Colonic mucosa (tissue), 4 donors: Measurements from ENCODE around the gene RFPL4A. TPM values are rescaled to one million over a fixed set of nuclear protein-coding genes. Genes with fewer than 3 reads are reported as not detected.
"Not testable (repeated sequence)": the region's sequence is repeated elsewhere in the genome, so short reads cannot be mapped to it uniquely, and the experiment has no call there.

Experiments used
- DNase-seq: peaks from one replicate; pipeline ENCODE4 v3.0.0-alpha.2; 2020
- H3K27ac ChIP-seq: fragments of 200-600 bp; one replicate; pipeline ENCODE4 v1.8.0; 2021
- H3K27me3 ChIP-seq: fragments of 200-600 bp; one replicate; pipeline ENCODE4 v1.8.0; 2021
- H3K36me3 ChIP-seq: fragments of 200-600 bp; one replicate; pipeline ENCODE4 v1.8.0; 2021
- H3K4me1 ChIP-seq: fragments of 200-600 bp; one replicate; pipeline ENCODE4 v1.8.0; 2021; ENCODE audit warnings: mild to moderate bottlenecking
- H3K4me3 ChIP-seq: fragments of 200-600 bp; one replicate; pipeline ENCODE4 v1.8.0; 2021
- H3K9ac ChIP-seq, 2 donors: one replicate each; pipeline ENCODE4 v1.7.0; 2013; ENCODE audit warnings: control low read depth in 2 of 2, low read depth in 2 of 2, low read length in 2 of 2
- H3K9me3 ChIP-seq: fragments of 200-600 bp; one replicate; pipeline ENCODE4 v1.8.0; 2021
- intact Hi-C: fragments of 100-400 bp; cut with DNase I; formaldehyde crosslinking; loops from one replicate; pipeline ENCODE4 v1.14.1; 2022
- total RNA-seq, 2 donors: library from RNA; stranded (reverse); fragmentation: NEBNext Ultra II Directional in 1 of 2; extraction: Animal tissue kit (Norgen Biotek cat#: 25700) in 1 of 2; gene quantifications; one replicate each; pipeline ENCODE4 v1.2.1, GENCODE V29; 2021
- TF ChIP-seq, protein P1 (sequence below): fragments of 200-600 bp; IDR thresholded peaks from one replicate; pipeline ENCODE4 v1.8.0; 2022; ENCODE audit warnings: antibody characterized with exemption, mild to moderate bottlenecking
- donor health status: healthy.
- donor health status: DM: no; HTN: no; CAD: no.
- donor health status: DM: no; HTN: no; CAD: no.

The RFPL4A gene
- total RNA-seq, 2 donors from 2014 or later = not detected

GRCh38 chr19:55753401-55753800, 5.5 kb upstream of the RFPL4A start:
- no peaks in the 10 kb centered on the region for H3K36me3 ChIP-seq
- no peaks in the 10 kb centered on the region for H3K9me3 ChIP-seq
- H3K9ac ChIP-seq = no peak overlapping the region
- intact Hi-C loops = no loop called here
- H3K4me1 ChIP-seq = no peaks in the 10 kb centered on the region
- no peaks in the 10 kb centered on the region for H3K27me3 ChIP-seq
- no peak overlapping the region for H3K27ac ChIP-seq
- H3K4me3 ChIP-seq = no peak overlapping the region
- peak; percentile 35 for DNase-seq
- TF ChIP-seq, protein P1, sequence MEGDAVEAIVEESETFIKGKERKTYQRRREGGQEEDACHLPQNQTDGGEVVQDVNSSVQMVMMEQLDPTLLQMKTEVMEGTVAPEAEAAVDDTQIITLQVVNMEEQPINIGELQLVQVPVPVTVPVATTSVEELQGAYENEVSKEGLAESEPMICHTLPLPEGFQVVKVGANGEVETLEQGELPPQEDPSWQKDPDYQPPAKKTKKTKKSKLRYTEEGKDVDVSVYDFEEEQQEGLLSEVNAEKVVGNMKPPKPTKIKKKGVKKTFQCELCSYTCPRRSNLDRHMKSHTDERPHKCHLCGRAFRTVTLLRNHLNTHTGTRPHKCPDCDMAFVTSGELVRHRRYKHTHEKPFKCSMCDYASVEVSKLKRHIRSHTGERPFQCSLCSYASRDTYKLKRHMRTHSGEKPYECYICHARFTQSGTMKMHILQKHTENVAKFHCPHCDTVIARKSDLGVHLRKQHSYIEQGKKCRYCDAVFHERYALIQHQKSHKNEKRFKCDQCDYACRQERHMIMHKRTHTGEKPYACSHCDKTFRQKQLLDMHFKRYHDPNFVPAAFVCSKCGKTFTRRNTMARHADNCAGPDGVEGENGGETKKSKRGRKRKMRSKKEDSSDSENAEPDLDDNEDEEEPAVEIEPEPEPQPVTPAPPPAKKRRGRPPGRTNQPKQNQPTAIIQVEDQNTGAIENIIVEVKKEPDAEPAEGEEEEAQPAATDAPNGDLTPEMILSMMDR = no peak

DNA sequence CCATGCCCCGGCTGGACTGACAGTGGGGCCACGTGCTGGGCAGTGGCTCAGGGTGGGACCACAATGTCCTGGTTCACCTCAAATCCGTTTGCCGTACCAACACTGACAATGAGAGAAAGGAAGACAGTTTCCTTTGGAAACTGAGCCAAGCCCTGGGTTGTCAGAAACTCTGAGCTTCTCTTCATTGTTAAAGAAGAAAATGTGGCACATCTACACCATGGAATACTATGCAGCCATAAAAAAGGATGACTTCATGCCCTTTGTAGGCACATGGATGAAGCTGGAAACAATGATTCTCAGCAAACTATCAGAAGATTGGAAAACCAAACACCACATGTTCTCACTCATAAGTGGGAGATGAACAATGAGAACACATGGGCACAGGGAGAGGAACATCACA, 2.1 kb upstream of the RFPL4A start:
- DNase-seq, H3K36me3 ChIP-seq, H3K9me3 ChIP-seq, H3K27ac ChIP-seq, intact Hi-C loops, H3K4me3 ChIP-seq, H3K9ac ChIP-seq, H3K4me1 ChIP-seq, H3K27me3 ChIP-seq: not testable (repeated sequence)

GRCh38 chr19:55766466-55766865, 7.6 kb downstream of the RFPL4A start:
- Histone ChIP-seq H3K9ac (no peak overlapping the region), H3K36me3 (no peaks in the 10 kb centered on the region), H3K9me3 (no peaks in the 10 kb centered on the region), H3K27ac (no peak overlapping the region), H3K27me3 (no peaks in the 10 kb centered on the region), H3K4me1 (no peaks in the 10 kb centered on the region), H3K4me3 (no peak overlapping the region)
- TF ChIP-seq, protein P1 = no peak
- intact Hi-C loops = no loop called here
- no peak for DNase-seq

- DNase-seq, H3K9me3 ChIP-seq, H3K4me3 ChIP-seq, H3K27me3 ChIP-seq, H3K36me3 ChIP-seq, H3K4me1 ChIP-seq, H3K27ac ChIP-seq, H3K9ac ChIP-seq, intact Hi-C loops: not testable (repeated sequence)
These were observed 9.9 kb downstream of the RFPL4A start, which contains the start of gene RFPL4AL1 for GRCh38 chr19:55768818-55769217. Gene RFPL4AL1, plus strand, starts transcription at chr19:55769118. Its CDS starts 2,687 bp downstream, at chr19:55771805.

DNA sequence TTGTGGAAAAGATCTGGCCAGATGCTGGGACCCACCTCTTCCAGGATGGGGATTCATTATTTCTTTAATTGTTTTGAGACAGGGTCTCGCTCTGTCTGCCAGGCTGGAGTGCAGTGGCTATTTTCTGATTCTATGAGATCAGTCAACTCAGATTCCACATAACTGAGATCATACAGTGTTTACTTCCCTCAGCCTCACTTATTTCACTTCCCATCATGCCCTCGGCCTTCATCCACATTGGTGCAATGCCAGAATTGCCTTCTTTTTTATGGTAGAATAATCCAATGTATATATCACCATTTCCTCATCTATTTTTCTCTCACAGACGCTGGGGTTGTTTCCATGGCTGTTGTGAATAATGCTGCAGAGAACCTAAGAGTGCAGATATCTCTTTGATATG, 10.7 kb downstream of the RFPL4A start:
- H3K9me3 ChIP-seq, intact Hi-C loops, H3K4me1 ChIP-seq, H3K9ac ChIP-seq, DNase-seq, H3K36me3 ChIP-seq, H3K4me3 ChIP-seq, H3K27me3 ChIP-seq, H3K27ac ChIP-seq: not testable (repeated sequence)

- H3K27me3 ChIP-seq = no peaks in the 10 kb centered on the region
- no peaks in the 10 kb centered on the region for H3K4me1 ChIP-seq
- no peaks in the 10 kb centered on the region for H3K9me3 ChIP-seq
- TF ChIP-seq, protein P1 = no peak
- H3K36me3 ChIP-seq = no peaks in the 10 kb centered on the region
- DNase-seq = no peak
- intact Hi-C loops = no loop called here
- H3K4me3 ChIP-seq = no peak overlapping the region
- no peak overlapping the region for H3K27ac ChIP-seq
- H3K9ac ChIP-seq = no peak overlapping the region
These were observed 18.6 kb downstream of the RFPL4A start for GRCh38 chr19:55777528-55777927.

DNA sequence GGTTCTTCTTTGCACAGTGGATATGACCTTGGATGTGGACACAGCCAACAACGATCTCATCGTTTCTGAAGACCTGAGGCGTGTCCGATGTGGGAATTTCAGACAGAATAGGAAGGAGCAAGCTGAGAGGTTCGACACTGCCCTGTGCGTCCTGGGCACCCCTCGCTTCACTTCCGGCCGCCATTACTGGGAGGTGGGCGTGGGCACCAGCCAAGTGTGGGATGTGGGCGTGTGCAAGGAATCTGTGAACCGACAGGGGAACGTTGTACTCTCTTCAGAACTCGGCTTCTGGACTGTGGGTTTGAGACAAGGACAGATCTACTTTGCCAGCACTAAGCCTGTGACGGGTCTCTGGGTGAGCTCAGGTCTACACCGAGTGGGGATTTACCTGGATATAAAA, 19.4 kb downstream of the RFPL4A start:
- intact Hi-C loops = no loop called here
- Histone ChIP-seq H3K27ac (no peak overlapping the region), H3K36me3 (no peaks in the 10 kb centered on the region), H3K9me3 (no peaks in the 10 kb centered on the region), H3K4me3 (no peak overlapping the region), H3K27me3 (no peaks in the 10 kb centered on the region), H3K9ac (no peak overlapping the region), H3K4me1 (no peaks in the 10 kb centered on the region)
- DNase-seq = no peak
- TF ChIP-seq, protein P1 = no peak
